GM18505 (cell line): ENCODE data around the gene RBM45.
"Not testable (repeated sequence)": the region's sequence is repeated elsewhere in the genome, so short reads cannot be mapped to it uniquely, and the experiment has no call there.

Experiments
- ATAC-seq: cut with Tn5 transposase; IDR thresholded peaks from one replicate; pipeline ENCODE4 v1.9.1; 2021; ENCODE audit not compliant: unreplicated experiment
- POLR2A ChIP-seq: IDR thresholded peaks from 4 replicates; pipeline ENCODE4 v1.6.1; 2011; ENCODE audit warnings: borderline replicate concordance; ENCODE audit not compliant: insufficient read depth, insufficient read length; ENCODE audit errors: extremely low read depth

Gene RBM45

GRCh38 chr2:178119179-178119922, 7.1 kb downstream of the RBM45 start:
- ATAC-seq, result no peak

GRCh38 chr2:178123163-178123562, 10.9 kb downstream of the RBM45 start:
- no peak for ATAC-seq
- TF ChIP-seq POLR2A, result no peak

More at GRCh38 chr2:178119179-178119922, 7.1 kb downstream of the RBM45 start:
- TF ChIP-seq POLR2A, result no peak

GRCh38 chr2:178125125-178125524, 12.9 kb downstream of the RBM45 start:
- ATAC-seq, result no peak

GRCh38 chr2:178125862-178126261, 13.6 kb downstream of the RBM45 start:
- no peak for TF ChIP-seq POLR2A
- ATAC-seq, result no peak

More at GRCh38 chr2:178125125-178125524, 12.9 kb downstream of the RBM45 start:
- no peak for TF ChIP-seq POLR2A

- no peak for TF ChIP-seq POLR2A
- ATAC-seq, result no peak
Observed at GRCh38 chr2:178128836-178129630, 16.8 kb downstream of the RBM45 start.

GRCh38 chr2:178136321-178137025, 24.2 kb downstream of the RBM45 start:
- no peak for ATAC-seq
- no peak for TF ChIP-seq POLR2A

- TF ChIP-seq POLR2A, result no peak
- no peak for ATAC-seq
Observed at GRCh38 chr2:178142274-178143065, 30.2 kb downstream of the RBM45 start.

GRCh38 chr2:178143481-178143880, 31.2 kb downstream of the RBM45 start:
- no peak for TF ChIP-seq POLR2A
- no peak for ATAC-seq

GRCh38 chr2:178152033-178152432, 39.8 kb downstream of the RBM45 start:
- no peak for TF ChIP-seq POLR2A
- no peak for ATAC-seq

GRCh38 chr2:178152542-178152941, 40.3 kb downstream of the RBM45 start:
- TF ChIP-seq POLR2A, result no peak

GRCh38 chr2:178152977-178153376, 40.7 kb downstream of the RBM45 start:
- no peak for ATAC-seq
- TF ChIP-seq POLR2A, result no peak

More at GRCh38 chr2:178152542-178152941, 40.3 kb downstream of the RBM45 start:
- ATAC-seq, result no peak

GRCh38 chr2:178153878-178154277, 41.6 kb downstream of the RBM45 start:
- ATAC-seq, result not testable (repeated sequence)

- ATAC-seq, result no peak
- TF ChIP-seq POLR2A, result no peak
Observed at GRCh38 chr2:178155524-178155923, 43.3 kb downstream of the RBM45 start.
